Posterior cingulate gyrus (tissue), 11 donors: ENCODE results near the gene VPS13D.
A peak's percentile ranks its signal among the peaks of the same experiment; 100 is the strongest.

Experiments
- DNase-seq, 10 donors: peaks; one replicate each; pipeline versions ENCODE4 v3.0.0 to v3.0.0-alpha.2; 2020 to 2021; ENCODE audit warnings: mixed read lengths in 3 of 10
- intact Hi-C: fragments of 100-400 bp; cut with DNase I; formaldehyde crosslinking; loops from one replicate; pipeline ENCODE4 v1.15.1; 2023

VPS13D gene

GRCh38 chr1:12554521-12555305 lies 324.9 kb downstream of the VPS13D start:
- DNase-seq: peak in 2 of 10 donors; percentile 75 to 80
- intact Hi-C loops: no loop called here

DNA sequence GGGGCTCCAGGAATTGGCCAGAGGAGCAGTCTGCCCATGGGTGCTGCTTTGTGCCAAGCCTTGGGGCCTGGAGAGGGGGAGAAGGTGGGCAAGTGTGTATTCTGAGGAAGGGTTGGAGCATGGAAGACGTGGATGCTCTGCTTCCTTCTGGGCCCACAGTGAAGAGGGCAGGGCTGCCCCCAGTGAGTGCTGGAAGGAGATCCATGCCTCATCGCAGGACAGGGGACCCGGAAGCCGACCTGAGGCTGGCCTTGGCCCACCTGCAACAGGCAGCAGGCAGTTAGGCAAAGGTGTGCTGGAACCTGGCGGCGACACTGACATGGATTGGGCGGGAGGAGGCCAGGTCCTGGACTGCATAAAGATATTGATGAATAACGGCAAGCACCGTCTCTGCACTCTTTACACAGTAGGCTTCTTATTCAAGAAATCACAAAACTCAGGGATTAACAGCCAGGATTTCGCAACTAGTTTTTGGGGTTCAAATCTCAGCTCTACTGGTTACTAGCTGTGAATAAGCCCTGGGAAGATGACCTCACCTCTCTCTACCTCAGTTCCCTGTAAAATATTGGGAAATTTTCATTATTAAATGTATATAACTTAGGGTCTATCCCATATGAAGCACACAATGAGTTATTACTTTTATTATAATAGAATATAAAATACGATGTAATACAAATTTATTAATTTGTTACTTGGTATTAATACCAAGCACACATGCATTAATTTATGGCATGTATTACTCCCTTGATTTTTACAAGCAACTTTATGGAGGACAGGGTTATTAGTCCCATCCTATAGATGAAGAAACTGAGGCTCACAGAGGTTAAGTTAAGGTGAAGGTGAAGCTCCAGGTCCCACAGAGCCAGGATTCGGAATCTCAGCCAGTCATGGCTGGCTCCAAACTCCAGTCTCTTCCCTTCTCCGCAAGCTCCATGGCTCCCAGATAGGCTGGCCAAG lies 325.9 kb downstream of the VPS13D start:
- intact Hi-C loops: no loop called here
- peak in 2 of 10 donors; percentile 61 to 64 for DNase-seq

GRCh38 chr1:12556368-12556930 lies 326.6 kb downstream of the VPS13D start:
- intact Hi-C loops: no loop called here
- peak in 2 of 10 donors; percentile 66 to 75 for DNase-seq

- intact Hi-C loops: no loop called here
- peak in 1 of 10 donors; percentile 19 for DNase-seq
Observed at GRCh38 chr1:12556957-12557935, 327.4 kb downstream of the VPS13D start.

DNA sequence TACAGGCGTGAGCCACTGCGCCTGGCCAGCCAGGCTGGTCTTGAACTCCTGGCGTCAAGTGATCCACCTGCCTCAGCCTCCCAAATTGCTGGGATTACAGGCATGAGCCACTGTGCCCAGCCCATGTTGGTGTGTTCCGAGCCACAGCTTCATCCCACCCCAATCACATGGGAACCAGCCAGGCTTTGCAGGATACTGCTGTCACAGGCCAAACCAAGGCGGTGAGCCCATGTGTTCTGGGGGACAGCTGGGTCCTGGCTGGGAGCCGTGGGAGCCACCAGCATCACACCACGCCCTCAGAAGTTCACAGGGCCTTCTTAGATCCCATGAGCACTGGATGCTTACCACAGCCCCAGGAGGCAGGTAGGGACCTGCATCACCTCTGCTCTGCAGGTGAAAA lies 331.3 kb downstream of the VPS13D start:
- intact Hi-C loops: no loop called here

More for the DNA sequence above, 331.3 kb downstream of the VPS13D start:
- DNase-seq: peak in 1 of 10 donors; percentile 51
